Measurements from ENCODE around the gene ITPR3. TPM values are rescaled to one million over a fixed set of nuclear protein-coding genes. Genes with fewer than 3 reads are reported as not detected.

Gene ITPR3
- total RNA-seq, 1 experiment from 2014 or later = 86.9 TPM

DNA sequence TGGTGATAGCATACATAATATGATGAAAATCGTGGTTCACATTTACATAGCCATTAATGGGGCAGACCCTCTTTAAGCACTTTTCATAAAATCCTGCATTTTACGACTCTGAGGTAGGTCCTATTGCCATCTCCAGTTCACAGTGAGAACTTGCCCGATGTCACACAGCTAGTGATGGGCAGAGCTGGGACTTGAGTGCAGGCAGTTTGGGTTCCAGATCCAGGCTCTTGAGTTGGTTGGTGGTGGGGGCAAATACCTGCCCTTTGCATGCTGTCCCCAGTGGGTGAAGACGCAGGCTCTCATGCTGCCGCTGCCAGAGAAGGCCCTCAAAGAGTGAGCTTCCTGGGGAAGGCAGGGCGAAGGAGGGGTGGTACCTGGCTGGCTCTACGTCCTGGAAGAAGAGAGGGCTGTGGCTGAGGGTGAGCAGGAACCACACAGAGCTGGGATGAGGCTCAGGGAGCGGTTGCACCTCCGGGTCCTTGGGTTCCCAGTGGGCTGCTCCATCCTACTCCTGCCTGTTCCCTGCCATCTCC, 34.9 kb upstream of the ITPR3 start:
- Mint-ChIP-seq H3K4me3 (ENCODE audit: unreplicated experiment) (no peak overlapping the region), H3K9me3 (ENCODE audit: unreplicated experiment) (no peaks in the 10 kb centered on the region), H3K27me3 (ENCODE audit: insufficient read depth, unreplicated experiment) (no peaks in the 10 kb centered on the region), H3K36me3 (ENCODE audit: insufficient read depth, unreplicated experiment) (no peaks in the 10 kb centered on the region), H3K27ac (ENCODE audit: low read depth, unreplicated experiment) (no peak overlapping the region), H3K4me1 (ENCODE audit: insufficient read depth, unreplicated experiment) (peaks cover 14% of the 10 kb centered on the region)
- TF ChIP-seq, protein P1, sequence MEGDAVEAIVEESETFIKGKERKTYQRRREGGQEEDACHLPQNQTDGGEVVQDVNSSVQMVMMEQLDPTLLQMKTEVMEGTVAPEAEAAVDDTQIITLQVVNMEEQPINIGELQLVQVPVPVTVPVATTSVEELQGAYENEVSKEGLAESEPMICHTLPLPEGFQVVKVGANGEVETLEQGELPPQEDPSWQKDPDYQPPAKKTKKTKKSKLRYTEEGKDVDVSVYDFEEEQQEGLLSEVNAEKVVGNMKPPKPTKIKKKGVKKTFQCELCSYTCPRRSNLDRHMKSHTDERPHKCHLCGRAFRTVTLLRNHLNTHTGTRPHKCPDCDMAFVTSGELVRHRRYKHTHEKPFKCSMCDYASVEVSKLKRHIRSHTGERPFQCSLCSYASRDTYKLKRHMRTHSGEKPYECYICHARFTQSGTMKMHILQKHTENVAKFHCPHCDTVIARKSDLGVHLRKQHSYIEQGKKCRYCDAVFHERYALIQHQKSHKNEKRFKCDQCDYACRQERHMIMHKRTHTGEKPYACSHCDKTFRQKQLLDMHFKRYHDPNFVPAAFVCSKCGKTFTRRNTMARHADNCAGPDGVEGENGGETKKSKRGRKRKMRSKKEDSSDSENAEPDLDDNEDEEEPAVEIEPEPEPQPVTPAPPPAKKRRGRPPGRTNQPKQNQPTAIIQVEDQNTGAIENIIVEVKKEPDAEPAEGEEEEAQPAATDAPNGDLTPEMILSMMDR (IDR thresholded peaks at IDR 0.05; ENCODE audit: unreplicated experiment) = no peak
- ChIA-PET POLR2A (interaction anchor here (0.7 to 1.6 kb wide), 5 partner anchors 13 to 415 kb away, joined by 3 to 4 read pairs (median 3); partner anchors contain the start of gene UQCC2), CTCF (interaction anchor here (0.5 to 7.0 kb wide), 27 partner anchors 26 to 630 kb away, joined by 3 to 71 read pairs (median 5); partner anchors contain the start of genes ITPR3 and UQCC2)
- intact Hi-C loops (cut with micrococcal nuclease) = loop anchor here (5.0 kb wide), 1 partner anchor 566 kb away; no protein-coding TSS in a partner anchor
- no TSS peak for BruUV-seq (replicated peaks)
- DNase-seq (ENCODE audit: unreplicated experiment) = no peak

DNA sequence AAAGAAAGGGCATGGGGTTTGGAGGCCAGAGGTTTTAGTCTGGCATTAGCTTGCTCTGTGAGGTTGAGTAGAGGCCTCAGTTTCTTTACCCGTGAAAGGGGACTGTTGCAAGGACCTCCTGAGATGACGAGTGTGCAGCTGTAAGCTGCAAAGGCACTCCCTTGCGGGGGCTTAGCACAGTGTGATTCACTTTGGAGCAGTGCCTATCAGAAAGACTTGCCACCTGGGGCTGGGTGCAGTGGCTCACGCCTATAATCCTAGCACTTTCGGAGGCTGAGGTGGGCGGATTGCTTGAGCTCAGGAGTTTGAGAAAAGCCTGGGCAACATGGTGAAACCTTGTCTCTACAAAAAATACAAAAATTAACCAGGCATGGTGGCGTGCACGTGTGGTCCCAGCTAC, 33.6 kb upstream of the ITPR3 start:
- no peak overlapping the region for H3K4me3 Mint-ChIP-seq (ENCODE audit: unreplicated experiment)
- TF ChIP-seq, protein P1 (IDR thresholded peaks at IDR 0.05; ENCODE audit: unreplicated experiment) = no peak
- H3K27me3 Mint-ChIP-seq (ENCODE audit: insufficient read depth, unreplicated experiment) = no peaks in the 10 kb centered on the region
- DNase-seq (ENCODE audit: unreplicated experiment) = no peak
- peaks cover 22% of the 10 kb centered on the region for H3K4me1 Mint-ChIP-seq (ENCODE audit: insufficient read depth, unreplicated experiment)
- H3K9me3 Mint-ChIP-seq (ENCODE audit: unreplicated experiment) = no peaks in the 10 kb centered on the region
- no peaks in the 10 kb centered on the region for H3K36me3 Mint-ChIP-seq (ENCODE audit: insufficient read depth, unreplicated experiment)
- no TSS peak for BruUV-seq (replicated peaks)
- intact Hi-C loops (cut with micrococcal nuclease) = loop anchor here (5.0 kb wide), 1 partner anchor 565 kb away; no protein-coding TSS in a partner anchor
- CTCF ChIA-PET = interaction anchor here (0.5 to 7.0 kb wide), 22 partner anchors 10 to 368 kb away, joined by 3 to 71 read pairs (median 3); partner anchors contain the start of genes ITPR3 and UQCC2
- POLR2A ChIA-PET = interaction anchor here (0.6 to 1.0 kb wide), 5 partner anchors 10 to 515 kb away, joined by 3 to 6 read pairs (median 3); partner anchors contain the start of gene UQCC2
- no peak overlapping the region for H3K27ac Mint-ChIP-seq (ENCODE audit: low read depth, unreplicated experiment)

DNA sequence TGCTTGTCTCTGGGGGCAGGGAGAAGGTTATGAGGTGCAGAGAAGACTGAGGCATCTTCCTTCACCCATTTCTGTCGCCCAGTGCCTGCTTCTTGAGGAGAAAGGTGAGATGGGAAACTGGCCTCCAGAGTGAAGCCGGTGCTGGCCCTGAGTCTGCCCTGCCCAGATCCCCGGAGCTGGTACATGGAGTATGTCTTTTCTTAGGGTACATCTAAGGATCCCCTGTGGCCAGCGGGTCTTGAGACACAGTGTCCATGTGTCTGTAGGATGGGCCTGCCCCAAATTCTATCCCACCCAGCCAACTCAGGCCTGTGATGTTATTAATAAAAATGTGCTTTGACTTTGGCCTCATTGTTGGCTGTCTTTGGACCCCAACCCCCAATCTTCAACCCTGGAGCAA, 32.2 kb upstream of the ITPR3 start:
- no peaks in the 10 kb centered on the region for H3K36me3 Mint-ChIP-seq (ENCODE audit: insufficient read depth, unreplicated experiment)
- no peak overlapping the region for H3K27ac Mint-ChIP-seq (ENCODE audit: low read depth, unreplicated experiment)
- TF ChIP-seq, protein P1 (IDR thresholded peaks at IDR 0.05; ENCODE audit: unreplicated experiment) = no peak
- no peaks in the 10 kb centered on the region for H3K27me3 Mint-ChIP-seq (ENCODE audit: insufficient read depth, unreplicated experiment)
- H3K4me3 Mint-ChIP-seq (ENCODE audit: unreplicated experiment) = no peak overlapping the region
- POLR2A ChIA-PET = interaction anchor here (1.6 to 3.5 kb wide), 3 partner anchors 33 to 105 kb away, joined by 5 to 21 read pairs (median 6); partner anchors contain the start of gene ITPR3
- H3K4me1 Mint-ChIP-seq (ENCODE audit: insufficient read depth, unreplicated experiment) = peaks cover 22% of the 10 kb centered on the region
- CTCF ChIA-PET = interaction anchor here (0.8 to 7.0 kb wide), 5 partner anchors 17 to 113 kb away, joined by 3 to 71 read pairs (median 6); partner anchors contain the start of gene ITPR3
- BruUV-seq (replicated peaks) = no TSS peak
- intact Hi-C loops (cut with micrococcal nuclease) = loop anchor here (5.0 kb wide), 1 partner anchor 563 kb away; no protein-coding TSS in a partner anchor
- no peaks in the 10 kb centered on the region for H3K9me3 Mint-ChIP-seq (ENCODE audit: unreplicated experiment)
- DNase-seq (ENCODE audit: unreplicated experiment) = no peak

DNA sequence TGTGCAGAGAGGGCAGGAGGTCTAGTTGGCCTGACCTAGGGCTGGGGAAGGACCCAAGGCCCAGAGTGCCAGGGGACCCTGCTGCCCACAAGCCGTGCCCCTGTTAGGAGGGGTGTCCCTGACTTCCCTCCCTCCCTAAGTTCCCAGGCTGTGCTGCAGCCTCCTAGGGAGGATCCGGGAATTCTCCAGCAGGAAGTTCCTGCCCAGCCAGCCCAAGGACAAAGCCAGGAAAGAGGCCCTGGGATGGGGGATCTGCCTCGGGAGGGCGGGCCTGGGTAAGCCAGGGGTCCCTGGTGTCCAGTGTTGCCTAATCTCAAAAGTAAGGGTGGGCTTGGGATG, 31.8 kb upstream of the ITPR3 start:
- TF ChIP-seq, protein P1 (IDR thresholded peaks at IDR 0.05; ENCODE audit: unreplicated experiment) = no peak
- H3K4me3 Mint-ChIP-seq (ENCODE audit: unreplicated experiment) = no peak overlapping the region
- no peak overlapping the region for H3K27ac Mint-ChIP-seq (ENCODE audit: low read depth, unreplicated experiment)
- peaks cover 22% of the 10 kb centered on the region for H3K4me1 Mint-ChIP-seq (ENCODE audit: insufficient read depth, unreplicated experiment)
- no peaks in the 10 kb centered on the region for H3K27me3 Mint-ChIP-seq (ENCODE audit: insufficient read depth, unreplicated experiment)
- H3K9me3 Mint-ChIP-seq (ENCODE audit: unreplicated experiment) = no peaks in the 10 kb centered on the region
- CTCF ChIA-PET = interaction anchor here (0.7 to 1.4 kb wide), 30 partner anchors 9 to 178 kb away, joined by 3 to 36 read pairs (median 6); partner anchors contain the start of genes BAK1, ITPR3, UQCC2 and ZBTB9
- H3K36me3 Mint-ChIP-seq (ENCODE audit: insufficient read depth, unreplicated experiment) = no peaks in the 10 kb centered on the region
- no TSS peak for BruUV-seq (replicated peaks)
- intact Hi-C loops (cut with micrococcal nuclease) = loop anchor here (5.0 kb wide), 1 partner anchor 563 kb away; no protein-coding TSS in a partner anchor
- no peak for DNase-seq (ENCODE audit: unreplicated experiment)
- POLR2A ChIA-PET = interaction anchor here (0.6 to 3.5 kb wide), 12 partner anchors 25 to 1068 kb away, joined by 3 to 21 read pairs (median 5); partner anchors contain the start of genes ITPR3 and UQCC2

Measured in MCF 10A (cell line).